ENCODE measurements around the gene HTR2C. TPM values are rescaled to one million over a fixed set of nuclear protein-coding genes. Genes with fewer than 3 reads are reported as not detected.

HTR2C gene
- total and polyA plus RNA-seq, 2 of the 13 experiments (the other 11 are each of a cell fraction or from before 2014, with no cell fraction given), result 0.01 TPM; not detected in 1

GRCh38 chrX:114626323-114626722 is 42.4 kb downstream of the HTR2C start:
- Histone ChIP-seq H3K27ac (ENCODE audit: extremely low read length, insufficient read depth, low read length) (no peak overlapping the region), H4K20me1 (ENCODE audit: insufficient read depth, low read length) (no peaks in the 10 kb centered on the region), H3K4me1 (ENCODE audit: insufficient read depth, low read length) (no peaks in the 10 kb centered on the region), H2AFZ (ENCODE audit: low read length) (no peak overlapping the region), H3K9me3 (ENCODE audit: low read length) (no peaks in the 10 kb centered on the region), H3K79me2 (ENCODE audit: insufficient read depth, low read length) (no peaks in the 10 kb centered on the region), H3K4me3 (replicated peaks in 1 of 3; ENCODE audit: insufficient read depth in 1 of 3, low read depth in 2 of 3, low read length in 3 of 3) (no peak overlapping the region), H3K27me3 (ENCODE audit: control insufficient read depth in 1 of 2, insufficient read depth in 2 of 2, low read length in 2 of 2) (no peaks in the 10 kb centered on the region), H3K9ac (ENCODE audit: insufficient read depth, low read depth, low read length) (no peak overlapping the region), H3K4me2 (ENCODE audit: low read depth, low read length) (no peak overlapping the region), H3K36me3 (replicated peaks in 1 of 2; ENCODE audit: control insufficient read depth in 1 of 2, insufficient read depth in 2 of 2, low read length in 2 of 2) (no peaks in the 10 kb centered on the region)
- in situ Hi-C loops (cut with HindIII; ENCODE audit: extremely low pct_ligation_motif_present, low pct_unique_long_range_greater_than_20kb) (no loop called here), intact Hi-C loops (cut with micrococcal nuclease; ENCODE audit: unreplicated experiment) (no loop called here)
- no peak for TF ChIP-seq PHB2 (IDR thresholded peaks at IDR 0.05; ENCODE audit: partially characterized antibody)
- peak; percentile 33 for TF ChIP-seq CTCF (CRISPR knock-in tag; IDR thresholded peaks at IDR 0.05)
- ChIA-PET CTCF (ENCODE audit: low intra/inter-chr PET ratio, low total read pairs) (no interaction called here), POLR2A (no interaction called here)
- DNase-seq (ENCODE audit: low spot score), result peak; percentile 0
- ATAC-seq, result no peak
- no TSS peak for BruUV-seq (replicated peaks)
- peak; percentile 65 for FAIRE-seq

GRCh38 chrX:114635986-114636385 is 52.1 kb downstream of the HTR2C start:
- TF ChIP-seq ZNF761 (CRISPR knock-in tag; conservative IDR thresholded peaks at IDR 0.05) (no peak), ZNF282 (IDR thresholded peaks at IDR 0.05; ENCODE audit: partially characterized antibody) (no peak), TBL1XR1 (IDR thresholded peaks at IDR 0.05; ENCODE audit: borderline replicate concordance, low read length, partially characterized antibody) (no peak), GFI1 (CRISPR knock-in tag; IDR thresholded peaks at IDR 0.05; ENCODE audit: borderline replicate concordance) (no peak), HNRNPH1 (optimal IDR thresholded peaks at IDR 0.05; ENCODE audit: low read depth, low read length) (no peak), TSC22D2 (CRISPR knock-in tag; IDR thresholded peaks at IDR 0.05; ENCODE audit: borderline replicate concordance) (no peak), ZKSCAN1 (IDR thresholded peaks at IDR 0.05; ENCODE audit: low read length) (no peak)
- no TSS peak for BruUV-seq (replicated peaks)
- H3K27ac ChIP-seq (ENCODE audit: extremely low read length, insufficient read depth, low read length), result no peak overlapping the region
- in situ Hi-C loops (cut with HindIII; ENCODE audit: extremely low pct_ligation_motif_present, low pct_unique_long_range_greater_than_20kb), result no loop called here
- no peak overlapping the region for H3K9ac ChIP-seq (ENCODE audit: insufficient read depth, low read depth, low read length)
- H4K20me1 ChIP-seq (ENCODE audit: insufficient read depth, low read length), result no peaks in the 10 kb centered on the region
- intact Hi-C loops (cut with micrococcal nuclease; ENCODE audit: unreplicated experiment), result no loop called here
- H3K4me2 ChIP-seq (ENCODE audit: low read depth, low read length), result no peak overlapping the region
- no peak for DNase-seq (ENCODE audit: low spot score)
- no peaks in the 10 kb centered on the region for H3K79me2 ChIP-seq (ENCODE audit: insufficient read depth, low read length)
- ATAC-seq, result no peak
- WGBS (ENCODE audit: low lambda C conversion rate), result 0% methylated on average over 1 of the region's 1 CpG
- FAIRE-seq, result no peak
- POLR2A ChIA-PET, result no interaction called here
- no peaks in the 10 kb centered on the region for H3K9me3 ChIP-seq (ENCODE audit: low read length)
- CTCF ChIA-PET (ENCODE audit: low intra/inter-chr PET ratio, low total read pairs), result no interaction called here
- no peak overlapping the region for H2AFZ ChIP-seq (ENCODE audit: low read length)
- H3K27me3 ChIP-seq (ENCODE audit: control insufficient read depth in 1 of 2, insufficient read depth in 2 of 2, low read length in 2 of 2), result no peaks in the 10 kb centered on the region
- H3K36me3 ChIP-seq (replicated peaks in 1 of 2; ENCODE audit: control insufficient read depth in 1 of 2, insufficient read depth in 2 of 2, low read length in 2 of 2), result no peaks in the 10 kb centered on the region
- H3K4me3 ChIP-seq (replicated peaks in 1 of 3; ENCODE audit: insufficient read depth in 1 of 3, low read depth in 2 of 3, low read length in 3 of 3), result no peak overlapping the region
- no peaks in the 10 kb centered on the region for H3K4me1 ChIP-seq (ENCODE audit: insufficient read depth, low read length)

Data from HepG2 (cell line).